Anterior cingulate cortex (tissue), 58 donors: ENCODE results near the gene CTXN2.

Experiments
- DNase-seq, 58 donors: peaks; one replicate each; lab custom pipeline; 2025; lab: John Stamatoyannopoulos, UW

The CTXN2 gene

DNA sequence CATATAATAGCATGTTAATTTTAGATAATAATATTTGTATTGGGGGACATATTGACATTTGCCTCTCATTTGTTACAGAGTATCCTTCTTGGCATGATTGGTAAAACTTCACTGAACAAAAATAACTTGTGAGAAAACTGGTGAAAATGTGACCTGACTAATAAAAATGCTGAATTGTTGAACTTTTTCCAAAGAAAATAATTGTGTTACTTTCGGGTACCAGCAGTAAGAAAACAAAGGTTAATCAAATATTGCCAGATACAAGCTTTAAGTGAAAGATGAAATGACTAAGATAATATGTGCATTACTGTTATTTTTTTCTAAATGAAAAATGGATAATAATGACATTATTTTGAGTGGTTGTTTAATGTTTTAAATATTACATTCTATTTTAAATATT, 29.8 kb downstream of the CTXN2 start:
- no peak for DNase-seq

DNA sequence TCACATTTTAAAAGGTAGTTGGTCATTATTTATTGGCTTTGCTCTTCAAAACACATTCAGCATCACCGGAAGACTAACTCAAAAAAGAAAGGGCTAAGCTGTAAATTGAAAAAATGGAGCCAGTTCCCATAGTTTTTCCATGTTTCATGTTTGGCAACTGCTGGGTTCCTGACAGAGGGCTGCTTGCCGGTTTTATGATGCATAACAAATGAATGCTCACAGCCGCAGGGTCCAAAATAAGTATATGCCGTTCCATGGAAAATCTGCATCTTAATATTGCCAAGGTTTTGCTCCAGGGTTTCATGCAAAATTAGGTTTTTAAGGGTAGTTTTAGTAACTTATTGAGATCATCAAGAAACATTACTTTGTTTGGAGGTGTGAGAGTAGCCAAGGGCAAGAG, 30.4 kb downstream of the CTXN2 start:
- DNase-seq = no peak

DNA sequence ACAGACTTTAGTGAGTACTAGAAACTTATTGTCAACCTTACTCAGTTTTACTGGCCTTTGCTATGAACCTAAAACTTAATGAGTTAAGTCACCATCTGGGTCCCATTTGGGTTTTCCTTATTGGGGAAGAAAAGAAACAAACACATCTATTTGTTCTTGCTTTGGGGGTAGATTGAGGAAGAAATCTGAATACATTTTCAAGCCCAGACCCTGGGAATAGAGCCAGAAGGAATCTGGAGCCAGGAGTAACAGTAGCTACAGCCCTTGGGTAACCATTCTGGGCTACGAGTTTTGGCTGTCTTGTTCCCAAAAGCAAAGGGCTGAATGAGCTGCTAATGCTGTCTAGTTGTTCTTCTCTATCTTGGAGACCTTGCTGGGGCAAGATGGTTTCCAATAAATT, 31.2 kb downstream of the CTXN2 start:
- no peak for DNase-seq

DNA sequence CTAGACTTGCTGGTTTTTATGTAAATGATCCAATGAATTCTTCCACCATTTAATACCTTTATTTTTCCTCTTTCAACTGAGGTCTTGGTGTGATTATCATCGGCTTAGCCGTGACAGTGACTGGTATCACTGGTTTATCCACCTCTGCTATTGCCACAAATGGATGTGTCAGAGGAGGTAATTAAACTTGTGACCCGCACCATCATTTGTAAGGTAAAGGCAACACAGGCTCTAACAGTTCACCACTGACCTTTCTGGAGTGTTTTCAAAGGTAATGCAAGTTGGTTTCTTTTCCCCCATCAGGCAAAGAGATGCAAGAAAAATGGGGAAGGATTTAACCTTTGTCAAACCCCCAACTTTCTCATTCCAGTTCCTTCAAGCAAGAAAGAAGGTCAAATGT, 34.3 kb downstream of the CTXN2 start:
- no peak for DNase-seq

DNA sequence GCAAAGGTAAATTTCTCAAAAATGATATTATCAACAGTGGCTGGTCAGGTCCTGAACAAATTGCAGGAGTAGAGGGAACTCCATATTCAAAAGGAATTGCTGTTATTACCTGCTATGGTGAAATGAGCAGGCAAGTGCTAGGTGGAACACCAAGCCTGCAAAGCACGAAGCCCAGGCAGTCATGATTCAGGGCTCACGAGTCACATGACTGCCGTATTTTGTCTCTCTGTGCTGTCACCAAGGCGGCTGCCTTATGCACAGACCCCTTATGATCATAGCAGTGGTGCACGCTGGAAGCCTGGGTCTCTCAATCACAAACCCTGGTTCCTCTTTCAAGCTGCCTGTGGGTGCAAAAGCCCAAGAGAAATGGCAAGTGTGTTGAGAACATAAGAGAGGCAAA, 39.0 kb downstream of the CTXN2 start:
- DNase-seq = no peak

DNA sequence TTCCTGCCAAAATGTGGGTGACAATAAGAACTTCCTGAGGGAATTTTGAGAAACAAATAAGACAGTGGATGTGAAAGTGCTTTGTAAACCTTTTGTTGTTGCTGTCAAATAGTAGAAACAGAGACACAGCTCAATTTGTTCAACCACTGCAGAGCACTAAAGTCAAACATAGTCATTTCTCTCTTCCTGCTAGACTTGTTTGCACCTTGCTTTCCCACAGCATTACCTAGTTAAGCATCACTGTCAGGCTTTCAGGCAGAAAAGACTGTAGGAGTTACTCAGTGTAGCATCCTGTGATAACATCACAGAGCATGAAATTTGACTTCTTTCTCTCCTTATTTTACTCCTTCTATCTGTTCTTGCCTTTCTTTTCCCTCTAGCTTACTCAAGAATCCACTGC, 41.8 kb downstream of the CTXN2 start:
- no peak for DNase-seq

DNA sequence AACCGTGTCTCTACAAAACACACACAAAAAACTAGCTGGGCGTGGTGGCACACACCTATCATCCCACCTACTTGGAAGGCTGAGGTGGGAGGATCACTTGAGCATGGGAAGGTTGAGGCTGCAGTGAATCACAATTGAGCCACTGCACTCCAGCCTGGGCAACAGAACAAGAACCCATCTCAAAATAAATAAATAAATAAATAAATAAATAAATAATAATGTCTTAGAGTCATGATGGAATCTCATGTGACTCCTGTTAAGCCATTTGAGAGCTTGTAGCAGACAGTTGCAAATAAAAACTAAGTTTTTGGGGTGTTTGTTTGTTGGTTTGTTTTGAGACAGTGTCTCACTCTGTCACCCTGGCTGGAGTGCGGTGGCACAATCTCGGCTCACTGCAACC, 47.9 kb downstream of the CTXN2 start:
- no peak for DNase-seq

DNA sequence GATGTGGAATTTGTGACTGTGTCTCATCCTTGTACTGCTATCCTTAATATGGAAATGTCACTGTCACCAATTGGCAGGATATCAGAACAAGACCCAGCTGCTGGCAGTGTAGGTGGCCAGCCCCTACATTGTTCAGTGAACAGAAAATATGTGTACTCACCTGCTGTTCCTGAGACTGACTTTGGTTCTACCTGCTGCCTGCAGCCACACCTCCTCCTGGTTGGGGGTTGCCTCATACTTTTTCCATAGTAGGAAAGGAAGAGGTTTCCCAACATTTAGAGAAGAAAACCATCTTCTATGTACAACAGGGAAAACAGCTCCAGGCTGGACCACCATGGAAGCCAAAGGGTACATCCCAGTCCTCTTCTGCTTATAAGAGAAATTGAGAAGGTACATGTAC, 50.5 kb downstream of the CTXN2 start:
- no peak for DNase-seq

DNA sequence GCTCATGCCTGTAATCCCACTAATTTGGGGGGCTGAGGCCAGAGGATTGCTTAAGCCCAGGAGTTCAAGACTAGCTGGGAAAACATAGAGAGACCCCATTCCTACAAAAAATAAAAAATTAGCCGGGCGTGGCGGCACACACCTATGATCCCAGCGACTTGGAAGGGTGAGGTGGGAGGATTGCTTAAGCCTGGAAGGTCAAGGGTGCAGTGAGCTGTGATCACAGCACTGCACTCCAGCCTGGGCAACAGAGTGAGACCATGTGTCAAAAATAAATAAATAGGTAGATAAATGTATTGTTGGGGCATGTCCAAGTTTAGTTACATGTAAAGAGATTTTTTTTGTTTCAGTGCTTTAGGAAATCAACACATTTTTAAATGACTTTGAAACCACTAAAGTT, 51.1 kb downstream of the CTXN2 start:
- no peak for DNase-seq

DNA sequence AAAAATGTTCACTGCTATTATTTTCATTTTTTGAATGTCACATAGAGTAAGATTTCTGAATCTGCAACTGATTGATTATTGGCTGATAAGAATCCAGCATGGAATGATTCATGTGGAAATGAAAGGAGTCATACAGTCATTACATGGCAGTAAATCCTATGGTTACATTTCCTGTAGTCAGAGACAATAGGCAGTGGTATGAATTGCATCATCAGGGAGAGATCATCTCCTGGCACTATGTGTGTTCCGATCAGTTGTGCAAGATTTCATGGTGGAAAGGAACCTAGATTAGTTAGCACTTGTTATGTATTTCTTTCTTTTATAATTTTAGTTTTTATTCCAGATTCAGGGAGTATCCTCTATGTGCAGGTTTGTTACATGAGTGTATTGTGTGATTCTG, 53.5 kb downstream of the CTXN2 start:
- DNase-seq = no peak

DNA sequence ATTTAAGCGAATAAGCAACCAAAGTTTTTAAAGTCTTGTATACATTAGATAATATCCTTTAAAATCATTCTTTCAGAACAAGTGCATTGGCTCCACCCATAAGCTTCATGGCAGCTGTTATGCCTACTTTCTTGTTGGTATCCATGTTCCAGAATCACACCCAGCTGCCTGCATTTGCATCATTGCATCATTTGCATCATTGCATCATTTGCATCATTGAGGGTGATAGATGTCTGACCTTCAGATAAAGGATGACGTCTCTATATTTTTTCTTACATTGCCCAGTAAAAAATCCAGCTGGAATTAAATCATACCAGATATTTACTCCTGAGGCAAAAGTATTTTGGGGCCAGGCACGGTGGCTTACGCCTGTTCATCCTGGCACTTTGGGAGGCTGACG, 56.9 kb downstream of the CTXN2 start:
- no peak for DNase-seq

DNA sequence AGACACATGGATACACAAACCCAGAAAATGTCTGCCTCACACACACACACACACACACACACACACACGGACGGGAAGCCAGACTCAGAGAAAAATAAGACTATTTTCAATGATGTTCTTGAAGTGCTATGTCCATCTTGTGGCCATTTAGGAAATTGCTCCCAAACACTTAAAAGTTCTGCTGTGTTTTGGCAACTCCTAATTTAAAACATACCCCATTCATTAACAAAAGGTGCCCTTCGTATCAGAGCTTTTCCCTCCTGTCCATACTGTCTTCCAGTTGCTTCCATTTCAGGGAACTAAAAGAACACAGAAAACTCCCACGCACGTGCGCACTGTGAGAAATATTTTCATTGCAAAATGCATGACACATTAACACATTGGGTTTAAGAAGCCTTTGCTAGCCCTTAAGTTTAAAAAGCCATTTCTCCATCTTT, 59.2 kb downstream of the CTXN2 start:
- peak in 11 of 58 donors; percentile 1 to 22 (median 4) for DNase-seq

DNA sequence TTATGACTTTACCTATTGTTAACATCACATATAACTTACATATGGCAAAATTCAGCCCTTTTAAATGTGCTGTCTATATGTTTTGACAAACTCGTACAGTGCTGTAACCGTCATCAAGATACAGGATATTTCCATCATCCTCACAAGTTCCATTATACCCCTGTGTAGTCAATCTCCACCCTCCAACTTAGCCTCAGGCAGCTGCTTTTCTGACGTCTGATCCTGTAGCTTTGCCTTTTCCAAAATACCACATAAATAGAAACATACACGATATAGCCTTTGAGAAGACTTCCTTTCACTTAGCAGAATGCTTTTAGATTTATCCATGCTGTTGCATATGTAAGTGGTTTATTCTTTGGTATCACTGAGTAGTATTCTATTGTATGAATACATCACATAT, 61.7 kb downstream of the CTXN2 start:
- DNase-seq = no peak
